ENCODE data around the gene PSIP1.

GRCh38 chr9:15509931-15510788 lies 610 bp downstream of the PSIP1 start:
- TF ChIP-seq EZH2 (IDR thresholded peaks at IDR 0.05; ENCODE audit: borderline replicate concordance, low read length), result no peak
- TF ChIP-seq CTCF (IDR thresholded peaks at IDR 0.05; ENCODE audit: low read length), result no peak

Measured in OCI-LY1 (cell line).